Lower leg skin (tissue), 4 donors: ENCODE results near the gene SCML1. TPM values are rescaled to one million over a fixed set of nuclear protein-coding genes. Genes with fewer than 3 reads are reported as not detected.

Source experiments
- DNase-seq, 2 donors: peaks; one replicate each; pipeline ENCODE4 v3.0.0-alpha.2; 2019; ENCODE audit warnings: low spot score in 2 of 2
- H3K4me3 ChIP-seq: fragments of 200-600 bp; sonication (generic); 2 replicates; pipeline ENCODE4 v1.5.1; 2017; ENCODE audit warnings: mild to moderate bottlenecking, low read depth; ENCODE audit not compliant: poor library complexity, severe bottlenecking
- POLR2A ChIP-seq, 2 donors: fragments of 450-650 bp; IDR thresholded peaks; one replicate each; pipeline ENCODE4 v1.6.1; 2016 to 2017; ENCODE audit warnings: antibody characterized with exemption in 2 of 2, mild to moderate bottlenecking in 1 of 2, moderate library complexity in 1 of 2
- WGBS, 2 donors: methylation state at CpG; one replicate each; pipeline ENCODE4 v1.1.5; 2018; 5-methylcytosine and 5-hydroxymethylcytosine counted together
- intact Hi-C: fragments of 100-400 bp; cut with DNase I; formaldehyde crosslinking; loops from one replicate; pipeline ENCODE4 v1.15.0; 2023; ENCODE audit warnings: low total_unique reads
- total RNA-seq, 4 donors: library from RNA; depleted of rRNA; stranded (reverse); fragments of >200 nt; gene quantifications; one replicate each; pipeline ENCODE4 v1.1.0, GENCODE V29; 2016
- TF ChIP-seq, protein P1 (sequence below), 3 donors: fragments of 450-650 bp; IDR thresholded peaks; one replicate each; pipeline ENCODE4 v1.5.1; 2016; ENCODE audit warnings: antibody characterized with exemption in 3 of 3, mild to moderate bottlenecking in 3 of 3, moderate library complexity in 2 of 3

SCML1 gene
- total RNA-seq, 4 donors from 2014 or later = 3.2 to 11.6 (median 5.6) TPM

DNA sequence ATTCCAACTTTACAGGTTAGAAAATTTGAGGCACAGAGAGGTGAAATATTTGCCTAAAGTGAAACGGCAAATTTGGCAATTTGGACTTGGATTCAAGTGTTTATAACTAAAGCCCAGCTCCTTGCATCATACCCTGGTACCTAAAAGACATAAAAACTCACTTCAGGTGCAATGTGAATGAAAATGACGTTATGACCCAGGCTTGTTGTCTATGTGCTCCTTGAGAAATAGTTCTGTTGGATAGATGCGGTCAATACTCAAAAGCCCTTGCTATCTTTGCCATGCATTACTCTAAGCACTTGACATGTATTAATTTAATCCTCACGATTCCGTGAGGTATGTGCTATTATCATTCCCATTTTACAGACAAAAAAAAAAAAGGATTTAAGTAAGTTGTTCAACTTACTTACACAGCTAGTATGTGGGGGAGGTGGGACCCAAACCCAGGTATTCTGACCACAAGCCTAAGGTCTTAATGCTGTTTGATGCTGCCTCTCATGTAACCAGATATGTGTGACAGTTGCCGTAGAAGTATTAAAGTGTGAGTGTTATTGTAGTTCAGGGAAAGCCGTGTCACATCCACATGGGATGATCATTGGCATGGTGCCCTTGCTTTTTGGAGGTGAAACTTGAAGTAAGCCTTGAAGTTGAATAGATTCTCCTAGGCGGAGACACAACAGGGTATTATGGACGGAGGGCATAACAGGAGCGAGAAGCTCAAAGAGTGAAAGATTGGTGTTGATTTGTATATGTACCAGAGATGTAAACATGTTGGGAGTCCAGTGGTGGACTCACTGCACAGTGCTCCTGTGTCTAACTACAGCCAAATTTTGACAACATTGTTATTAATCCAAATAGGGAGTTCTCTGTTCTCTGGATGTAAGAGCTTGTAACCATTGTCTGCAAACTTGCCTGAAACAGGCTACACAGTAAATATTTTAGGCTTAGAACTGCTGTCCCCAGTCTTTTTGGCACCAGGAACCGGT is 3.1 kb downstream of the SCML1 start:
- TF ChIP-seq POLR2A (IDR thresholded peaks at IDR 0.05) = no peak
- TF ChIP-seq, protein P1, sequence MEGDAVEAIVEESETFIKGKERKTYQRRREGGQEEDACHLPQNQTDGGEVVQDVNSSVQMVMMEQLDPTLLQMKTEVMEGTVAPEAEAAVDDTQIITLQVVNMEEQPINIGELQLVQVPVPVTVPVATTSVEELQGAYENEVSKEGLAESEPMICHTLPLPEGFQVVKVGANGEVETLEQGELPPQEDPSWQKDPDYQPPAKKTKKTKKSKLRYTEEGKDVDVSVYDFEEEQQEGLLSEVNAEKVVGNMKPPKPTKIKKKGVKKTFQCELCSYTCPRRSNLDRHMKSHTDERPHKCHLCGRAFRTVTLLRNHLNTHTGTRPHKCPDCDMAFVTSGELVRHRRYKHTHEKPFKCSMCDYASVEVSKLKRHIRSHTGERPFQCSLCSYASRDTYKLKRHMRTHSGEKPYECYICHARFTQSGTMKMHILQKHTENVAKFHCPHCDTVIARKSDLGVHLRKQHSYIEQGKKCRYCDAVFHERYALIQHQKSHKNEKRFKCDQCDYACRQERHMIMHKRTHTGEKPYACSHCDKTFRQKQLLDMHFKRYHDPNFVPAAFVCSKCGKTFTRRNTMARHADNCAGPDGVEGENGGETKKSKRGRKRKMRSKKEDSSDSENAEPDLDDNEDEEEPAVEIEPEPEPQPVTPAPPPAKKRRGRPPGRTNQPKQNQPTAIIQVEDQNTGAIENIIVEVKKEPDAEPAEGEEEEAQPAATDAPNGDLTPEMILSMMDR (IDR thresholded peaks at IDR 0.05) = no peak
- intact Hi-C loops = no loop called here
- H3K4me3 ChIP-seq = no peak overlapping the region
- DNase-seq = no peak
- WGBS, 2 donors = 78% methylated on average over 11 of the region's 11 CpGs

DNA sequence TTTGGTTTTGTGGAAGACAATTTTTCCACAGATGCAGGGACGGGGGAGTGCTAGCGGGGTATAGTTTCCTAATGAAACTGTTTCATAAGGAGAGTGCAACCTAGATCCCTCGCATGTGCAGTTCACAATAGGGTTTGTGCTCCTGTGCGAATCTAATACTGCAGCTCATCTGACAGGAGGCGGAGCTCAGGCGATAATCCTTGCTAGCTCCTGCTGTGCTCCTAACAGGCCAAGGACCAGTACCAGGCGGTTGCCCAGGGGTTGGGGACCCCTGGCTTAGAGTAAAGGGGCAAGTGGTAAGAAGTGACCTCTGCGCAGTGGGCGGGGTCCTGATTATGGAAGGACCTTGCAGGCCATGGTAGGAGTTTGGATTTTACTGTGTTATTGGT is 3.8 kb downstream of the SCML1 start:
- DNase-seq = no peak
- no peak overlapping the region for H3K4me3 ChIP-seq
- 67 to 78% methylated on average over 5 to 9 of the region's 9 CpGs for WGBS, 2 donors
- intact Hi-C loops = no loop called here
- TF ChIP-seq, protein P1 (IDR thresholded peaks at IDR 0.05) = no peak
- no peak for TF ChIP-seq POLR2A (IDR thresholded peaks at IDR 0.05)

DNA sequence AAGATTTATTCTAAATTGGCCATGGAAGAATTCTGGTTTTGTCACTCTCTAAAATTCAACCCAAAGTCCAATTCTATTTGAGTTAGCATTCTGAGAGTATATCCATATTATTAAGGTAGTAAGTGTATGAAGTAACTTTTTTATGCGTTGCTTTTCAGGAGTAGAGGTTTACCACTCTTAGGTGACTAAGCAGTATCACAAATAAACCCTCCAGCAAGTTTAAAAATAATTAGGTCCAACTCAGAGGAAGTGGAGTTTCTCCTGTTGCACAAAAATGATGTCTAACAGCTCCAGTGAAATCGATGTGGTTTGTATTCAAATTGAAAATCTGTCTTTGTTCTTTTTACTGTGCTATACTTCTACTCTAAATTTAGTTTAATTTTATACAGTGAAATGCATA is 6.6 kb downstream of the SCML1 start:
- TF ChIP-seq, protein P1 (IDR thresholded peaks at IDR 0.05) = no peak
- no peak for TF ChIP-seq POLR2A (IDR thresholded peaks at IDR 0.05)
- DNase-seq = no peak
- 25 to 38% methylated on average over 2 of the region's 2 CpGs for WGBS, 2 donors
- no peak overlapping the region for H3K4me3 ChIP-seq
- intact Hi-C loops = no loop called here

GRCh38 chrX:17744896-17745523 is 7.7 kb downstream of the SCML1 start:
- no peak for DNase-seq
- H3K4me3 ChIP-seq = no peak overlapping the region
- WGBS, 2 donors = 83 to 84% methylated on average over 2 of the region's 2 CpGs
- TF ChIP-seq, protein P1 (IDR thresholded peaks at IDR 0.05) = no peak
- TF ChIP-seq POLR2A (IDR thresholded peaks at IDR 0.05) = no peak
- intact Hi-C loops = no loop called here

DNA sequence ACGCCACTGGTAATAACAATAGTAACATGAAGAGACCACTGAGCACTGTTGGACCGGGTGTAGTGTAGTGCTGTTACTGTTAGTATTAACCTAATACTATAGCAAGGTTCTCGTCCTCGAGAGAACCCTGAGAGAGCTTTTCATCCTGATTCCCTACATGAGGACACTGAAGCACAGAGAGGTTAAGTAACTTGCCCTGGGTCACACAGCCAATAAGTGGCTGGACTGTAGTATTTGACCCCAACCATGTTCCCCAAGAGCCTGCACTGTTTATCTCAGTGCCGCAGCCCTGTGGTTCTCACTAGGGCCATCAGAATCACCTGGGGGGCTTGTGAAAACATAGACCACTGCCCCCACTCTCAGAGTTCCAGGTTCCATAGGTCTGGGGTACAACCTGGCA is 10.4 kb downstream of the SCML1 start:
- H3K4me3 ChIP-seq = no peak overlapping the region
- intact Hi-C loops = no loop called here

More for the DNA sequence above, 10.4 kb downstream of the SCML1 start:
- no peak for DNase-seq
- 95 to 97% methylated on average over 4 to 5 of the region's 5 CpGs for WGBS, 2 donors
- TF ChIP-seq, protein P1 (IDR thresholded peaks at IDR 0.05) = no peak
- TF ChIP-seq POLR2A (IDR thresholded peaks at IDR 0.05) = no peak
